K562 (cell line): ENCODE measurements around the gene PLA1A. TPM values are rescaled to one million over a fixed set of nuclear protein-coding genes. Genes with fewer than 3 reads are reported as not detected.

Experiments used
- ATAC-seq: fragments of 200-7000 bp; cut with Tn5 transposase; 3 replicates; pipeline ENCODE4 v1.9.1; 2020; ENCODE audit warnings: moderate library complexity
- BruUV-seq: library from RNA; stranded (reverse); fragments of 400-500 nt; replicated peaks from 2 replicates; lab custom pipeline; 2021; lab: Mats Ljungman, UMichigan
- CTCF ChIA-PET: fragments of 300-600 bp; formaldehyde crosslinking; extraction: SDS; loops from one replicate; lab custom pipeline; 2021; ENCODE audit warnings: low intra/inter-chr PET ratio; lab: Yijun Ruan, JAX
- POLR2A ChIA-PET: fragments of 300-600, 350-650 bp; sonication (Branson Sonifier 250); formaldehyde crosslinking; extraction: SDS; loops from one replicate; lab custom pipeline; 2021; ENCODE audit warnings: antibody characterized with exemption, inconsistent platforms; lab: Yijun Ruan, JAX
- DNase-seq, 4 experiments: peaks; one replicate each; pipeline versions ENCODE4 v3.0.0 to v3.0.0-alpha.2; 2011 to 2018; ENCODE audit warnings: low spot score in 3 of 4, mixed read lengths in 3 of 4; ENCODE audit errors: extremely low read depth in 1 of 4
- FAIRE-seq: peaks from 2 replicates; lab custom pipeline; 2011; peaks lifted over from hg19 to GRCh38; lab: Jason Lieb, UNC
- H2AFZ ChIP-seq: 2 replicates; pipeline ENCODE4 v1.6.0; 2011; ENCODE audit warnings: low read depth, low read length, control low read depth, inconsistent platforms
- H3K27ac ChIP-seq: fragments of 200-600 bp; 3 replicates; pipeline ENCODE4 v1.8.0; 2011; ENCODE audit warnings: low read depth, mild to moderate bottlenecking, control low read depth, inconsistent platforms, low read length, moderate library complexity, mixed read lengths; ENCODE audit errors: extremely low read depth
- H3K27me3 ChIP-seq, 2 experiments: fragments of 300-600 bp in 1 of 2; 2 replicates in 1 of 2; 3 replicates in 1 of 2; pipeline versions ENCODE4 v1.6.0 to v1.8.0; 2011; ENCODE audit warnings: inconsistent platforms in 2 of 2, low read length in 2 of 2, mild to moderate bottlenecking in 1 of 2, mixed read lengths in 1 of 2, moderate library complexity in 1 of 2; ENCODE audit not compliant: control insufficient read depth in 2 of 2, insufficient read depth in 2 of 2
- H3K36me3 ChIP-seq: fragments of 300-600 bp; 3 replicates; pipeline ENCODE4 v1.8.0; 2011; ENCODE audit warnings: mild to moderate bottlenecking, low read length, inconsistent platforms; ENCODE audit not compliant: control insufficient read depth, insufficient read depth
- H3K4me1 ChIP-seq, 2 experiments: fragments of 200-600 bp in 1 of 2; replicated peaks in 1 of 2; 2 replicates in 1 of 2; 3 replicates in 1 of 2; pipeline versions ENCODE4 v1.5.1 to v1.8.0; 2011; ENCODE audit warnings: inconsistent platforms in 2 of 2, low read length in 2 of 2, mild to moderate bottlenecking in 1 of 2, mixed read lengths in 1 of 2, moderate library complexity in 1 of 2; ENCODE audit not compliant: control insufficient read depth in 2 of 2, insufficient read depth in 2 of 2
- H3K4me2 ChIP-seq: 2 replicates; pipeline ENCODE4 v1.6.1; 2011; ENCODE audit warnings: low read length, control low read depth, inconsistent platforms, mixed read lengths; ENCODE audit not compliant: insufficient read depth
- H3K4me3 ChIP-seq: fragments of 200-600 bp; sonication (generic), shearing (Covaris generic); 2 replicates; pipeline ENCODE4 v1.5.1; 2016; ENCODE audit warnings: control low read depth, inconsistent platforms
- H3K79me2 ChIP-seq: fragments of 200-600 bp; 3 replicates; pipeline ENCODE4 v1.8.0; 2011; ENCODE audit warnings: low read length, inconsistent platforms; ENCODE audit not compliant: control insufficient read depth, insufficient read depth
- H3K9ac ChIP-seq, 2 experiments: 2 replicates each; pipeline versions ENCODE4 v1.6.0 to v1.6.1; 2011; ENCODE audit warnings: low read depth in 2 of 2, low read length in 2 of 2, control low read depth in 1 of 2, inconsistent platforms in 1 of 2, mild to moderate bottlenecking in 1 of 2, mixed read lengths in 1 of 2; ENCODE audit not compliant: insufficient read depth in 1 of 2
- H3K9me1 ChIP-seq: one replicate; pipeline ENCODE4 v1.6.0; 2011; ENCODE audit warnings: inconsistent platforms, mild to moderate bottlenecking, low read length, moderate library complexity; ENCODE audit not compliant: control insufficient read depth, insufficient read depth
- H3K9me3 ChIP-seq: replicated peaks from 2 replicates; pipeline ENCODE4 v1.5.1; 2011; ENCODE audit warnings: low read depth, low read length, inconsistent platforms; ENCODE audit not compliant: control insufficient read depth, insufficient read depth
- H4K20me1 ChIP-seq: replicated peaks from 2 replicates; pipeline ENCODE4 v1.6.1; 2011; ENCODE audit warnings: low read length, inconsistent platforms, mixed read lengths; ENCODE audit not compliant: control insufficient read depth, insufficient read depth
- FOXJ2 ChIP-seq: fragments of 200-800 bp; sonication (Bioruptor generic); IDR thresholded peaks from 2 replicates; pipeline ENCODE4 v1.6.1; 2016; ENCODE audit warnings: missing genetic modification characterization, missing compliant biosample characterization
- FOXO4 ChIP-seq: fragments of 450-650 bp; formaldehyde crosslinking; IDR thresholded peaks from 2 replicates; pipeline ENCODE4 v1.4.0; 2020; ENCODE audit warnings: mild to moderate bottlenecking, moderate library complexity
- KLF13 ChIP-seq: fragments of 450-650 bp; IDR thresholded peaks from 2 replicates; pipeline ENCODE4 v1.6.1; 2016; ENCODE audit warnings: missing genetic modification characterization, low read depth, mild to moderate bottlenecking, missing compliant biosample characterization, moderate library complexity, borderline replicate concordance
- MTA3 ChIP-seq: fragments of 450-650 bp; formaldehyde crosslinking; IDR thresholded peaks from 2 replicates; pipeline ENCODE4 v1.6.1; 2017; ENCODE audit warnings: mild to moderate bottlenecking, borderline replicate concordance
- NR2C2 ChIP-seq, 2 experiments: fragments of 200-800 bp in 1 of 2; sonication (Bioruptor generic) in 1 of 2; sonication (generic) in 1 of 2; formaldehyde crosslinking in 1 of 2; IDR thresholded peaks; 2 replicates each; pipeline versions ENCODE4 v1.6.1 to v1.8.0; 2016 to 2022; ENCODE audit warnings: mild to moderate bottlenecking in 1 of 2, missing compliant biosample characterization in 1 of 2, missing genetic modification characterization in 1 of 2, missing genetic modification reagents in 1 of 2
- TFAP4 ChIP-seq: sonication (generic); formaldehyde crosslinking; IDR thresholded peaks from 2 replicates; pipeline ENCODE4 v1.8.0; 2022; ENCODE audit warnings: missing genetic modification reagents, mild to moderate bottlenecking, moderate library complexity, borderline replicate concordance
- ZBTB9 ChIP-seq: fragments of 450-650 bp; formaldehyde crosslinking; IDR thresholded peaks from 2 replicates; pipeline ENCODE4 v1.4.0; 2020; ENCODE audit warnings: mild to moderate bottlenecking, moderate library complexity
- WGBS: fragments of 100-300 bp; shearing (Covaris generic); methylation state at CpG from one replicate; pipeline ENCODE4 v1.1.6; 2016; ENCODE audit warnings: low coverage, mixed read lengths; ENCODE audit not compliant: insufficient coverage; ENCODE audit errors: missing lambda C conversion rate; 5-methylcytosine and 5-hydroxymethylcytosine counted together
- in situ Hi-C: fragments of 300-500 bp; cut with MboI; formaldehyde crosslinking; loops from 4 replicates; pipeline ENCODE4 v1.15.0; 2018; ENCODE audit warnings: inconsistent platforms, mixed read lengths
- intact Hi-C: fragments of 100-400 bp; cut with micrococcal nuclease; formaldehyde crosslinking; loops from 2 replicates; pipeline ENCODE4 v1.14.2; 2022
- polyA plus RNA-seq, 8 experiments: library from polyadenylated mRNA; depleted of rRNA in 4 of 8; stranded (reverse) in 5 of 8; unstranded in 3 of 8; fragments of >200 nt; fragmentation: Nextera tagmentation in 2 of 8; fragmentation: Illumina TruSeq in 1 of 8; extraction: Ambion mirVana in 2 of 8; extraction: Trizol in 1 of 8; gene quantifications; 2 replicates each; pipeline versions ENCODE4 v1.2.1 to v1.2.3, GENCODE V29; 2011 to 2014; ENCODE audit warnings: inconsistent platforms in 1 of 8, missing spikeins in 1 of 8
- total RNA-seq, 7 experiments: library from RNA; depleted of rRNA in 6 of 7; stranded (reverse); fragments of >200 nt in 6 of 7; fragmentation: Illumina TruSeq in 2 of 7; extraction: Trizol in 2 of 7; gene quantifications; 2 replicates each; pipeline versions ENCODE4 v1.2.1 to v1.2.3, GENCODE V29; 2011 to 2021; ENCODE audit warnings: low replicate concordance in 1 of 7

PLA1A gene
- total and polyA plus RNA-seq, 9 of the 15 experiments (the other 6 are each of a cell fraction or from before 2014, with no cell fraction given): not detected

GRCh38 chr3:119596398-119596797 lies 1.3 kb upstream of the PLA1A start:
- Histone ChIP-seq H4K20me1 (no peaks in the 10 kb centered on the region), H3K27me3 (no peaks in the 10 kb centered on the region), H3K9me1 (no peaks in the 10 kb centered on the region), H2AFZ (peak overlapping the region; percentile 53), H3K36me3 (no peaks in the 10 kb centered on the region), H3K4me1 (peaks cover 4 to 5% of the 10 kb centered on the region in 2 experiments), H3K9ac (no peak overlapping the region), H3K27ac (no peak overlapping the region), H3K4me2 (no peak overlapping the region), H3K9me3 (no peaks in the 10 kb centered on the region; the same call in 1 of the 2 replicates), H3K4me3 (no peak overlapping the region), H3K79me2 (no peaks in the 10 kb centered on the region)
- WGBS: 47% methylated on average over 6 of the region's 6 CpGs
- DNase-seq: no peak
- ChIA-PET POLR2A (interaction anchor here (0.5 to 0.6 kb wide), 2 partner anchors 183 to 854 kb away, joined by 3 read pairs; partner anchors contain the start of gene FSTL1), CTCF (no interaction called here)
- in situ Hi-C loops (no loop called here), intact Hi-C loops (no loop called here)
- ATAC-seq: peak; percentile 38; the same call in 1 of the 3 replicates
- 0 out of 2 replicates have a peak, but pooled peaks have one; percentile 11 for TF ChIP-seq KLF13 (tag)
- no peak for TF ChIP-seq NR2C2 (CRISPR knock-in tag; IDR thresholded peaks at IDR 0.05)
- TF ChIP-seq NR2C2 (tag; IDR thresholded peaks at IDR 0.05): peak; percentile 57; the same call in 1 of the 2 replicates
- TF ChIP-seq FOXJ2: no peak
- no TSS peak for BruUV-seq
- FAIRE-seq: no peak

- no peak overlapping the region for H3K27ac ChIP-seq
- no TSS peak for BruUV-seq
- intact Hi-C loops: no loop called here
- no peaks in the 10 kb centered on the region for H3K79me2 ChIP-seq
- ChIA-PET CTCF (no interaction called here), POLR2A (interaction anchor here (0.6 kb wide), 1 partner anchor 41 kb away, joined by 3 read pairs; no protein-coding TSS in a partner anchor)
- no peak overlapping the region for H2AFZ ChIP-seq
- no peak overlapping the region for H3K4me2 ChIP-seq
- no peaks in the 10 kb centered on the region for H3K9me1 ChIP-seq
- peaks cover 4 to 5% of the 10 kb centered on the region in 2 experiments for H3K4me1 ChIP-seq
- WGBS: 90% methylated on average over 1 of the region's 1 CpG
- FAIRE-seq (no peak), DNase-seq (no peak), ATAC-seq (no peak)
- H3K9ac ChIP-seq: no peak overlapping the region
- in situ Hi-C loops: no loop called here
- no peaks in the 10 kb centered on the region for H3K27me3 ChIP-seq
- H4K20me1 ChIP-seq: no peaks in the 10 kb centered on the region
- no peaks in the 10 kb centered on the region for H3K36me3 ChIP-seq
- no peaks in the 10 kb centered on the region for H3K9me3 ChIP-seq
- no peak overlapping the region for H3K4me3 ChIP-seq
- TF ChIP-seq ZBTB9 (CRISPR knock-in tag) (no peak), MTA3 (no peak), TFAP4 (no peak), FOXO4 (CRISPR knock-in tag) (no peak)
These were observed 869 bp downstream of the PLA1A start for GRCh38 chr3:119598410-119599098.
